GM19463 (cell line): ENCODE measurements around the gene ZNF764.
"Not testable (repeated sequence)": the region's sequence is repeated elsewhere in the genome, so short reads cannot be mapped to it uniquely, and the experiment has no call there.

Experiments used
- ATAC-seq: cut with Tn5 transposase; IDR thresholded peaks from one replicate; pipeline ENCODE4 v1.9.1; 2021; ENCODE audit warnings: mild to moderate bottlenecking, moderate library complexity; ENCODE audit not compliant: unreplicated experiment

ZNF764 gene

GRCh38 chr16:30528799-30529457 is 29.2 kb downstream of the ZNF764 start:
- ATAC-seq = no peak

- no peak for ATAC-seq
These were observed 30.5 kb downstream of the ZNF764 start for GRCh38 chr16:30527635-30528178.

- peak; percentile 81 for ATAC-seq
These were observed 31.1 kb downstream of the ZNF764 start for GRCh38 chr16:30526823-30527634.

GRCh38 chr16:30526137-30526822 is 31.9 kb downstream of the ZNF764 start, which contains the start of gene ZNF768:
Gene ZNF768, minus strand, starts transcription at chr16:30526566. Its CDS starts 153 bp downstream, at chr16:30526413.
- peak; percentile 25 for ATAC-seq

- no peak for ATAC-seq
These were observed 32.4 kb downstream of the ZNF764 start for GRCh38 chr16:30525844-30526136.

- ATAC-seq = no peak
These were observed 33.3 kb downstream of the ZNF764 start for GRCh38 chr16:30524575-30525568.

- ATAC-seq = no peak
These were observed 34.2 kb downstream of the ZNF764 start for GRCh38 chr16:30523768-30524574.

- ATAC-seq = not testable (repeated sequence)
These were observed 35.3 kb downstream of the ZNF764 start for GRCh38 chr16:30522702-30523463.

- no peak for ATAC-seq
These were observed 36.1 kb downstream of the ZNF764 start for GRCh38 chr16:30521873-30522641.

- ATAC-seq = no peak
These were observed 36.7 kb downstream of the ZNF764 start for GRCh38 chr16:30521476-30521872.

GRCh38 chr16:30519120-30520049 is 38.8 kb downstream of the ZNF764 start:
- no peak for ATAC-seq

GRCh38 chr16:30518552-30518951 is 39.6 kb downstream of the ZNF764 start:
- no peak for ATAC-seq

- ATAC-seq = no peak
These were observed 42.9 kb downstream of the ZNF764 start for GRCh38 chr16:30515275-30515674.

- no peak for ATAC-seq
These were observed 46.7 kb downstream of the ZNF764 start for GRCh38 chr16:30511509-30511908.

- ATAC-seq = no peak
These were observed 47.7 kb downstream of the ZNF764 start for GRCh38 chr16:30510376-30510938.

GRCh38 chr16:30509081-30509765 is 49.0 kb downstream of the ZNF764 start:
- no peak for ATAC-seq
